Suppressor macrophage (primary cell): ENCODE results near the gene WFIKKN1.

Experiments used
- DNase-seq, 4 experiments: peaks; one replicate each; pipeline ENCODE4 v3.0.0-alpha.2; 2020 to 2022

WFIKKN1 gene

GRCh38 chr16:674968-675883, 44.4 kb downstream of the WFIKKN1 start, which contains the start of gene RHBDL1:
TSS of gene RHBDL1 (plus strand) at chr16:675671. CDS start at chr16:675791, 120 bp downstream.
- DNase-seq, result peak; percentile 33 to 74 (median 53)

GRCh38 chr16:675884-676564, 45.2 kb downstream of the WFIKKN1 start:
- DNase-seq, result no peak

GRCh38 chr16:676565-676902, 45.7 kb downstream of the WFIKKN1 start:
- DNase-seq, result no peak

GRCh38 chr16:676913-677312, 46.1 kb downstream of the WFIKKN1 start:
- DNase-seq, result no peak

- DNase-seq, result no peak
Observed at GRCh38 chr16:677316-678190, 46.8 kb downstream of the WFIKKN1 start.

GRCh38 chr16:678209-678857, 47.5 kb downstream of the WFIKKN1 start:
- no peak for DNase-seq

- peak; percentile 52 to 80 (median 70) for DNase-seq
Observed at GRCh38 chr16:678858-679813, 48.4 kb downstream of the WFIKKN1 start.

- peak; percentile 92 to 98 (median 96) for DNase-seq
Observed at GRCh38 chr16:679814-680624, 49.2 kb downstream of the WFIKKN1 start, which contains the start of gene STUB1. TSS of gene STUB1 (plus strand) at chr16:680410. CDS start at chr16:680526, 116 bp downstream.

GRCh38 chr16:680625-680945, 49.8 kb downstream of the WFIKKN1 start:
- no peak for DNase-seq

GRCh38 chr16:680967-681745, 50.4 kb downstream of the WFIKKN1 start:
- DNase-seq, result peak; percentile 40 to 74 (median 60)

GRCh38 chr16:681746-682427, 51.1 kb downstream of the WFIKKN1 start:
- no peak for DNase-seq

GRCh38 chr16:682493-683395, 52.0 kb downstream of the WFIKKN1 start:
- DNase-seq, result no peak

- DNase-seq, result peak in 1 of 4 experiments; percentile 24
Observed at GRCh38 chr16:683396-684070, 52.7 kb downstream of the WFIKKN1 start.
